Activated B cell treated with CpG ODN at 0.5 μM for 24 hours (primary cell): ENCODE data around the gene IGHMBP2. TPM values are rescaled to one million over a fixed set of nuclear protein-coding genes. Genes with fewer than 3 reads are reported as not detected.

Experiments used
- ATAC-seq: fragments of 200-7000 bp; cut with Tn5 transposase; one replicate; pipeline ENCODE4 v1.10.0; 2021; ENCODE audit warnings: low read depth, mild to moderate bottlenecking, moderate library complexity
- CTCF ChIA-PET: fragments of 350-600 bp; sonication (Branson Sonifier 250); formaldehyde crosslinking; loops from one replicate; lab custom pipeline; 2021; ENCODE audit warnings: antibody characterized with exemption; lab: Charles Lee
- POLR2A ChIA-PET: fragments of 350-600 bp; sonication (Branson Sonifier 250); formaldehyde crosslinking; loops from one replicate; lab custom pipeline; 2021; ENCODE audit warnings: antibody characterized with exemption; lab: Charles Lee
- DNase-seq: peaks from one replicate; pipeline ENCODE4 v3.0.0; 2022
- H3K27ac Mint-ChIP-seq: one replicate; pipeline ENCODE4 v1.8.0; 2020; ENCODE audit warnings: mixed read lengths
- H3K27me3 Mint-ChIP-seq: one replicate; pipeline ENCODE4 v1.8.0; 2021; ENCODE audit warnings: mixed read lengths
- H3K36me3 Mint-ChIP-seq: one replicate; pipeline ENCODE4 v1.8.0; 2021; ENCODE audit warnings: low read depth, mixed read lengths
- H3K4me1 Mint-ChIP-seq: one replicate; pipeline ENCODE4 v1.8.0; 2021; ENCODE audit warnings: mixed read lengths
- H3K4me3 Mint-ChIP-seq: one replicate; pipeline ENCODE4 v1.8.0; 2020; ENCODE audit warnings: mild to moderate bottlenecking, mixed read lengths
- H3K9me3 Mint-ChIP-seq: one replicate; pipeline ENCODE4 v1.8.0; 2020; ENCODE audit warnings: mixed read lengths
- intact Hi-C: fragments of 100-400 bp; cut with micrococcal nuclease; formaldehyde crosslinking; loops from one replicate; pipeline ENCODE4 v1.15.1; 2024
- total RNA-seq: library from RNA; stranded (reverse); gene quantifications from 2 replicates; pipeline ENCODE4 v1.2.3, GENCODE V29; 2022
- TF ChIP-seq, protein P1 (sequence below): fragments of 200-600 bp; IDR thresholded peaks from one replicate; pipeline ENCODE4 v1.8.0; 2022; ENCODE audit warnings: antibody characterized with exemption, mild to moderate bottlenecking

The IGHMBP2 gene
- total RNA-seq, 1 donor from 2014 or later = 33.8 TPM

- no peak for ATAC-seq
- no peak for DNase-seq
- CTCF ChIA-PET = no interaction called here
- Mint-ChIP-seq H3K27me3 (no peaks in the 10 kb centered on the region), H3K4me1 (peaks cover 11% of the 10 kb centered on the region), H3K9me3 (no peaks in the 10 kb centered on the region), H3K36me3 (peaks cover 80% of the 10 kb centered on the region), H3K4me3 (no peak overlapping the region), H3K27ac (no peak overlapping the region)
- intact Hi-C loops = no loop called here
- POLR2A ChIA-PET = no interaction called here
- TF ChIP-seq, protein P1, sequence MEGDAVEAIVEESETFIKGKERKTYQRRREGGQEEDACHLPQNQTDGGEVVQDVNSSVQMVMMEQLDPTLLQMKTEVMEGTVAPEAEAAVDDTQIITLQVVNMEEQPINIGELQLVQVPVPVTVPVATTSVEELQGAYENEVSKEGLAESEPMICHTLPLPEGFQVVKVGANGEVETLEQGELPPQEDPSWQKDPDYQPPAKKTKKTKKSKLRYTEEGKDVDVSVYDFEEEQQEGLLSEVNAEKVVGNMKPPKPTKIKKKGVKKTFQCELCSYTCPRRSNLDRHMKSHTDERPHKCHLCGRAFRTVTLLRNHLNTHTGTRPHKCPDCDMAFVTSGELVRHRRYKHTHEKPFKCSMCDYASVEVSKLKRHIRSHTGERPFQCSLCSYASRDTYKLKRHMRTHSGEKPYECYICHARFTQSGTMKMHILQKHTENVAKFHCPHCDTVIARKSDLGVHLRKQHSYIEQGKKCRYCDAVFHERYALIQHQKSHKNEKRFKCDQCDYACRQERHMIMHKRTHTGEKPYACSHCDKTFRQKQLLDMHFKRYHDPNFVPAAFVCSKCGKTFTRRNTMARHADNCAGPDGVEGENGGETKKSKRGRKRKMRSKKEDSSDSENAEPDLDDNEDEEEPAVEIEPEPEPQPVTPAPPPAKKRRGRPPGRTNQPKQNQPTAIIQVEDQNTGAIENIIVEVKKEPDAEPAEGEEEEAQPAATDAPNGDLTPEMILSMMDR = no peak
Measured at GRCh38 chr11:68897441-68897840, 6.2 kb upstream of the IGHMBP2 start.

- no peak overlapping the region for H3K4me3 Mint-ChIP-seq
- intact Hi-C loops = loop anchor here (5.0 kb wide), 3 partner anchors 146 to 741 kb away; partner anchors contain the start of genes CCND1, TESMIN and TPCN2
- no peak for ATAC-seq
- no peak for DNase-seq
- H3K4me1 Mint-ChIP-seq = peaks cover 43% of the 10 kb centered on the region
- CTCF ChIA-PET = no interaction called here
- H3K36me3 Mint-ChIP-seq = peaks cover 68% of the 10 kb centered on the region
- no peaks in the 10 kb centered on the region for H3K27me3 Mint-ChIP-seq
- no peak overlapping the region for H3K27ac Mint-ChIP-seq
- TF ChIP-seq, protein P1 = no peak
- no peaks in the 10 kb centered on the region for H3K9me3 Mint-ChIP-seq
- POLR2A ChIA-PET = no interaction called here
Measured at GRCh38 chr11:68900835-68901381, 2.8 kb upstream of the IGHMBP2 start.

GRCh38 chr11:68904248-68904847 is 657 bp downstream of the IGHMBP2 start:
- peaks cover 44% of the 10 kb centered on the region for H3K4me1 Mint-ChIP-seq

GRCh38 chr11:68905421-68906360 is 2.0 kb downstream of the IGHMBP2 start:
- POLR2A ChIA-PET = no interaction called here
- H3K27me3 Mint-ChIP-seq = no peaks in the 10 kb centered on the region
- H3K36me3 Mint-ChIP-seq = peaks cover 51% of the 10 kb centered on the region
- CTCF ChIA-PET = no interaction called here
- TF ChIP-seq, protein P1 = no peak
- H3K27ac Mint-ChIP-seq = no peak overlapping the region
- peak overlapping the region; percentile 97 for H3K4me3 Mint-ChIP-seq
- DNase-seq = no peak
- H3K4me1 Mint-ChIP-seq = peaks cover 42% of the 10 kb centered on the region
- H3K9me3 Mint-ChIP-seq = no peaks in the 10 kb centered on the region
- intact Hi-C loops = no loop called here
- no peak for ATAC-seq

More at GRCh38 chr11:68904248-68904847, 657 bp downstream of the IGHMBP2 start:
- H3K27me3 Mint-ChIP-seq = no peaks in the 10 kb centered on the region
- H3K27ac Mint-ChIP-seq = peak overlapping the region; percentile 81
- H3K4me3 Mint-ChIP-seq = peak overlapping the region; percentile 97
- H3K36me3 Mint-ChIP-seq = peaks cover 54% of the 10 kb centered on the region
- ChIA-PET POLR2A (interaction anchor here (0.5 to 1.1 kb wide), 3 partner anchors 65 to 151 kb away, joined by 3 to 4 read pairs (median 4); no protein-coding TSS in a partner anchor), CTCF (no interaction called here)
- DNase-seq (peak; percentile 41), ATAC-seq (peak; percentile 16)
- TF ChIP-seq, protein P1 = no peak
- no peaks in the 10 kb centered on the region for H3K9me3 Mint-ChIP-seq
- intact Hi-C loops = loop anchor here (1.0 to 5.0 kb wide), 4 partner anchors 65 to 738 kb away; partner anchors contain the start of genes CCND1, TESMIN and TPCN2
